Esophagus squamous epithelium (tissue), 5 donors: ENCODE results near the gene CAVIN4. TPM values are rescaled to one million over a fixed set of nuclear protein-coding genes. Genes with fewer than 3 reads are reported as not detected.

Source experiments
- DNase-seq: peaks from one replicate; lab custom pipeline; 2025; lab: John Stamatoyannopoulos, UW
- H3K27ac ChIP-seq, 4 donors: fragments of 200-600 bp; sonication (generic); one replicate each; pipeline ENCODE4 v1.5.1; 2016 to 2019; ENCODE audit warnings: mild to moderate bottlenecking in 1 of 4
- H3K27me3 ChIP-seq, 4 donors: fragments of 200-600 bp; sonication (generic); 1 replicate in 3 of 4; 2 replicates in 1 of 4; pipeline versions ENCODE4 v1.5.1 to v1.6.0; 2017 to 2021; ENCODE audit warnings: antibody characterized with exemption in 1 of 4
- H3K36me3 ChIP-seq, 3 donors: fragments of 200-600 bp; sonication (generic); one replicate each; pipeline ENCODE4 v1.5.1; 2016 to 2019
- H3K4me1 ChIP-seq, 3 donors: fragments of 200-600 bp; sonication (generic); one replicate each; pipeline ENCODE4 v1.5.1; 2017 to 2019
- H3K4me3 ChIP-seq, 4 donors: fragments of 200-600 bp; sonication (generic); 1 replicate in 3 of 4; 2 replicates in 1 of 4; pipeline ENCODE4 v1.5.1; 2016 to 2019; ENCODE audit warnings: mild to moderate bottlenecking in 2 of 4, moderate library complexity in 1 of 4
- H3K9me3 ChIP-seq, 3 donors: fragments of 200-600 bp; sonication (generic); one replicate each; pipeline ENCODE4 v1.5.1; 2016 to 2019
- CTCF ChIP-seq, 6 experiments: fragments of 450-650 bp in 4 of 6; fragments of 200-600 bp in 2 of 6; sonication (generic) in 2 of 6; IDR thresholded peaks; one replicate each; pipeline ENCODE4 v1.5.1; 2016 to 2019; ENCODE audit warnings: antibody characterized with exemption in 6 of 6, mild to moderate bottlenecking in 4 of 6, moderate library complexity in 4 of 6
- POLR2A ChIP-seq, 4 donors: fragments of 450-650 bp; IDR thresholded peaks; one replicate each; pipeline ENCODE4 v1.6.1; 2017; ENCODE audit warnings: antibody characterized with exemption in 4 of 4, mild to moderate bottlenecking in 4 of 4, moderate library complexity in 3 of 4
- WGBS, 2 donors: methylation state at CpG; one replicate each; pipeline ENCODE4 v1.1.5; 2018; 5-methylcytosine and 5-hydroxymethylcytosine counted together
- intact Hi-C: fragments of 100-400 bp; cut with DNase I; formaldehyde crosslinking; loops from one replicate; pipeline ENCODE4 v1.15.0; 2022
- total RNA-seq, 4 donors: library from RNA; depleted of rRNA; stranded (reverse); fragments of >200 nt; gene quantifications; one replicate each; pipeline ENCODE4 v1.1.0, GENCODE V29; 2016
- donor health status: DM: yes; HTN: yes; CAD: no.

Gene CAVIN4
- total RNA-seq, 4 donors from 2014 or later, result 0.09 to 0.38 (median 0.19) TPM

- TF ChIP-seq POLR2A (IDR thresholded peaks at IDR 0.05) (no peak), CTCF (IDR thresholded peaks at IDR 0.05) (no peak)
- Histone ChIP-seq H3K36me3 (no peaks in the 10 kb centered on the region), H3K4me1 (no peaks in the 10 kb centered on the region), H3K27me3 (no peaks in the 10 kb centered on the region), H3K9me3 (no peaks in the 10 kb centered on the region), H3K27ac (no peak overlapping the region), H3K4me3 (no peak overlapping the region)
- intact Hi-C loops, result no loop called here
- 77 to 89% methylated on average over 1 of the region's 1 CpG for WGBS, 2 donors
- DNase-seq, result no peak
These were observed 22.4 kb upstream of the CAVIN4 start for GRCh38 chr9:100555471-100555870.

- Histone ChIP-seq H3K27ac (no peak overlapping the region), H3K36me3 (no peaks in the 10 kb centered on the region), H3K4me1 (no peaks in the 10 kb centered on the region), H3K27me3 (no peaks in the 10 kb centered on the region), H3K9me3 (no peaks in the 10 kb centered on the region), H3K4me3 (no peak overlapping the region)
- intact Hi-C loops, result no loop called here
- 60 to 85% methylated on average over 3 of the region's 3 CpGs for WGBS, 2 donors
- DNase-seq, result no peak
- TF ChIP-seq CTCF (IDR thresholded peaks at IDR 0.05), result no peak
- TF ChIP-seq POLR2A (IDR thresholded peaks at IDR 0.05), result no peak
These were observed 20.8 kb upstream of the CAVIN4 start for GRCh38 chr9:100557053-100557452.

- no peak for DNase-seq
- WGBS, 2 donors, result 74 to 79% methylated on average over 3 of the region's 3 CpGs
These were observed 16.6 kb upstream of the CAVIN4 start for GRCh38 chr9:100561256-100561655.

GRCh38 chr9:100567856-100568255, 10.0 kb upstream of the CAVIN4 start:
- Histone ChIP-seq H3K27ac (no peak overlapping the region), H3K36me3 (no peaks in the 10 kb centered on the region), H3K27me3 (no peaks in the 10 kb centered on the region), H3K9me3 (no peaks in the 10 kb centered on the region), H3K4me3 (no peak overlapping the region), H3K4me1 (no peaks in the 10 kb centered on the region)
- WGBS, 2 donors, result 64 to 77% methylated on average over 3 of the region's 3 CpGs
- TF ChIP-seq CTCF (IDR thresholded peaks at IDR 0.05), result no peak
- no peak for TF ChIP-seq POLR2A (IDR thresholded peaks at IDR 0.05)
- intact Hi-C loops, result no loop called here
- no peak for DNase-seq

More at GRCh38 chr9:100561256-100561655, 16.6 kb upstream of the CAVIN4 start:
- no peaks in the 10 kb centered on the region for H3K36me3 ChIP-seq
- no peak overlapping the region for H3K4me3 ChIP-seq
- H3K9me3 ChIP-seq, result no peaks in the 10 kb centered on the region
- no peak for TF ChIP-seq CTCF (IDR thresholded peaks at IDR 0.05)
- no peak for TF ChIP-seq POLR2A (IDR thresholded peaks at IDR 0.05)
- intact Hi-C loops, result no loop called here
- no peak overlapping the region for H3K27ac ChIP-seq
- H3K4me1 ChIP-seq, result no peaks in the 10 kb centered on the region
- no peaks in the 10 kb centered on the region for H3K27me3 ChIP-seq

GRCh38 chr9:100573655-100574260, 4.1 kb upstream of the CAVIN4 start:
- TF ChIP-seq POLR2A (IDR thresholded peaks at IDR 0.05) (no peak), CTCF (IDR thresholded peaks at IDR 0.05) (no peak)
- DNase-seq, result no peak
- 82 to 94% methylated on average over 3 of the region's 3 CpGs for WGBS, 2 donors

More at GRCh38 chr9:100573655-100574260, 4.1 kb upstream of the CAVIN4 start:
- no peaks in the 10 kb centered on the region for H3K27me3 ChIP-seq
- intact Hi-C loops, result no loop called here
- no peak overlapping the region for H3K27ac ChIP-seq
- H3K36me3 ChIP-seq, result no peaks in the 10 kb centered on the region
- H3K4me1 ChIP-seq, result no peaks in the 10 kb centered on the region
- H3K9me3 ChIP-seq, result no peaks in the 10 kb centered on the region
- H3K4me3 ChIP-seq, result no peak overlapping the region
